Bronchial epithelial cell (primary cell): Measurements from ENCODE around the gene MR1. TPM values are rescaled to one million over a fixed set of nuclear protein-coding genes. Genes with fewer than 3 reads are reported as not detected.
"Not testable (repeated sequence)": the region's sequence is repeated elsewhere in the genome, so short reads cannot be mapped to it uniquely, and the experiment has no call there.

Source experiments
- DNase-seq: peaks from one replicate; pipeline ENCODE4 v3.0.0-alpha.2; 2010; ENCODE audit warnings: low read depth
- FAIRE-seq: peaks from 2 replicates; lab custom pipeline; 2011; peaks lifted over from hg19 to GRCh38; lab: Jason Lieb, UNC
- H3K27me3 ChIP-seq: 2 replicates; pipeline ENCODE4 v1.5.1; 2011; ENCODE audit warnings: low read length; ENCODE audit not compliant: control insufficient read depth, insufficient read depth
- H3K36me3 ChIP-seq: 2 replicates; pipeline ENCODE4 v1.5.1; 2011; ENCODE audit warnings: low read length; ENCODE audit not compliant: control insufficient read depth, insufficient read depth
- H3K4me3 ChIP-seq: 2 replicates; pipeline ENCODE4 v1.5.1; 2011; ENCODE audit warnings: mild to moderate bottlenecking, low read depth, low read length, control low read depth
- CTCF ChIP-seq: IDR thresholded peaks from 2 replicates; pipeline ENCODE4 v1.5.1; 2011; ENCODE audit warnings: mild to moderate bottlenecking, moderate library complexity, low read length, control low read depth, inconsistent platforms; ENCODE audit not compliant: insufficient read depth, severe bottlenecking
- total RNA-seq: library from RNA; depleted of rRNA; stranded (reverse); fragments of >200 nt; gene quantifications from 2 replicates; pipeline ENCODE4 v1.2.1, GENCODE V29; 2014

Gene MR1
- total RNA-seq, 1 donor from 2014 or later = 14.7 TPM

DNA sequence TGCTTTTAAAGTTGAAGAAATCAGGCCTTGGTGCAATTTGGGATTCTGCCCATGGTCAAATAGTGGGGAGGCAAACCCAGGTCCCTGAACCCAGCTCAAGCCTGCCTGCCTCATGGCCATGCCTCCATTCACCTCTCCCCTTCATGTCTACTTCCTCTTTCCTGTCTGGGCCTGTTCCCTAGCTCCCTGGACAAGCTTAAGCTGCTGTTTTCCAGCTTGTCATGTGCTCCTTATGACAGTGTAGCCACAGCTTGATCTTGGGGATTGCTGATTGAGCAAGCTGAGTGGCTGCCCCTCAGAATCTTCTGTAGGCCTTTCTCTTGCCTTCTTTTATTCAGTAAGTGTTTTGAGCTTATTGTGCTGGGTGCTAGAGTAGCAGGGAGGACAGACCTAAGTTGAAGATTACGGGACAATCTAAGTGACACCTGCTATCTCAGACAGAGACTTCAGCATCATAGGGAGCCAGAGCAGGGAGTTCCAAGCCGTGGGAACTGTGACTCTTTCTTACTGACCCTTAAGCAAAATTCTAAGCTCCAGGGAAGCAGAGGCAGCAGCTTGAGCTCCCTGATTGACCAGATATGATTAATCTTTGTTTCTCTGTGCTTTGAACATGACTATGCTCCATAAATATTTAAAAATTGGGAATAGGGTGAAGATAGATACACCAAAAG, 520 bp upstream of the MR1 start:
- TF ChIP-seq CTCF = no peak
- DNase-seq (peak; percentile 96), FAIRE-seq (no peak)
- Histone ChIP-seq H3K4me3 (peak overlapping the region; percentile 44), H3K36me3 (peaks cover 1% of the 10 kb centered on the region), H3K27me3 (no peaks in the 10 kb centered on the region)

DNA sequence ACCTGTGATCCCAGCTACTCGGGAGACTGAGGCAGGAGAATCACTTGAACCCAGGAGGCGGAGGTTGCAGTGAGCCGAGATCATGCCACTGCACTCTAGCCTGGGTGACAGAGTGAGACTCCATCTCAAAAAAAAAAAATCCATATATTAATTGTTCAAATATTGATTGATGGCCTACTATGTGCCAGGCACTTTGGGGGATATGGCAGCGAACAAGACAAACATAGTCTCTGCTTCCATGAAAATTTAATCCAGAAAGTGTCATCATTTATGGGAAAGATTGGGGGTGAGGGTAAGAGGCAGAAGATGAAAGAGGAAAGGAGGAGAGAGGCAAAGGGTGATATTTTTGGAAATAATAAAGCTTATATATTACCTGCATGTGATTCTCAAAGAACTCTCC, 1.4 kb downstream of the MR1 start:
- not testable (repeated sequence) for FAIRE-seq, H3K27me3 ChIP-seq, DNase-seq, H3K36me3 ChIP-seq, H3K4me3 ChIP-seq

- no peak for DNase-seq
- Histone ChIP-seq H3K36me3 (peaks cover 1% of the 10 kb centered on the region), H3K4me3 (no peak overlapping the region), H3K27me3 (no peaks in the 10 kb centered on the region)
- no peak for FAIRE-seq
- TF ChIP-seq CTCF = no peak
Observed at GRCh38 chr1:181036107-181036836, 2.5 kb downstream of the MR1 start.

DNA sequence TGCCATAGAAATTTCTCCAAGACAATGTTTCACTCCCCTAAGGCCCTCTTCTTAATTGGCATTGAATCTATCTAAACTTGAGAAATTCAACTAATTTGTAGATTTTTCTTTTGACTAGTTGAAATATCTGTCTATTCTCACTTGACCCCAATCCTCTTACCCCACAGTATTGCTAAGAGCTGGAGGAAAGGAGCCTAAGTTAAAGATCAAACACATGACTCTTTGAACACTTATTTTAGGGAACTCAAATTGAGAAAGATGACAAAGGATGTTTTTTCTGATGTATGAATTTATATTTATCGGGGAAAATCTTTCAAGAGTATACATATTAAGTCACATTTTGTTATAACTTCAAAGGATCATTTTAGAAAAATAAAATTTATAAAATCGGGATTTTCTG, 3.6 kb downstream of the MR1 start:
- no peak overlapping the region for H3K4me3 ChIP-seq
- no peak for TF ChIP-seq CTCF
- no peak for FAIRE-seq
- no peak for DNase-seq
- H3K36me3 ChIP-seq = peaks cover 1% of the 10 kb centered on the region
- no peaks in the 10 kb centered on the region for H3K27me3 ChIP-seq

GRCh38 chr1:181038399-181038873, 4.7 kb downstream of the MR1 start:
- Histone ChIP-seq H3K36me3 (peaks cover 1% of the 10 kb centered on the region), H3K4me3 (no peak overlapping the region), H3K27me3 (no peaks in the 10 kb centered on the region)
- peak; percentile 79 for DNase-seq
- TF ChIP-seq CTCF = peak; percentile 73
- FAIRE-seq = no peak

DNA sequence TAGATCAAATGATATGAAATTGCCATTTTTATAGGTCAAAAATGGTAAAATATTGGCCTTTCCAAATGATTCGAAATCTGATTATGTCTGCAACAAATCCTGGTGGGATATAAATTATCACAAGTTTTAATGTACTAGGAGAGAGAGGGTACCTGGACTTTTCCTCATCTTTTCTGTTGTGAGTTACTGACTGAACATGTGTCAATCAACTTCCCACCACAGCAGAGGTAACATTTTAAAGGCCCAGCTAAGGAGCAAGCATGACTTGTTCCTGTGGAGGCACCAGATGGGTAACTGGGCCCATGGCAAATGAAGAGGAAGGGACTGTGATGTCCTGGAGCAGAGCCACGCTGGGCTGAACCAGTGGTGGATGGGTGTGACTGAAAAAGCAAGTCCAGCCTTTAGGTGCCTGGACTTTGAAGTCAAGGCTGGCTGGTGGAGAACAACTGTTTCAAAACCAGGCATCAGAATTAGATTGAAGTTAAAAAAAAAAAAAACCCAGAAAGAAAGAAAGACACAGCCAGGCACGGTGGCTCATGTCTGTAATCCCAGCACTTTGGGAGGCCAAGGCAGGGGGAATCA, 6.6 kb downstream of the MR1 start:
- no peak for TF ChIP-seq CTCF
- FAIRE-seq (no peak), DNase-seq (no peak)
- Histone ChIP-seq H3K27me3 (no peaks in the 10 kb centered on the region), H3K4me3 (no peak overlapping the region), H3K36me3 (peaks cover 1% of the 10 kb centered on the region)
